ENCODE measurements around the gene CMYA5. TPM values are rescaled to one million over a fixed set of nuclear protein-coding genes. Genes with fewer than 3 reads are reported as not detected.
A peak's percentile ranks its signal among the peaks of the same experiment; 100 is the strongest.

The CMYA5 gene
- total and polyA plus RNA-seq, 7 donors: 0.46 to 21.0 (median 5.2) TPM

GRCh38 chr5:79845448-79846197, 156.0 kb downstream of the CMYA5 start:
- 74 to 80% methylated on average over 7 of the region's 7 CpGs for WGBS, 2 donors
- no peak for TF ChIP-seq EP300 (IDR thresholded peaks at IDR 0.05)
- peak in 3 of 4 donors; percentile 33 to 53 (median 49) for TF ChIP-seq POLR2AphosphoS5 (IDR thresholded peaks at IDR 0.05)
- Histone ChIP-seq H3K27me3 (no peaks in the 10 kb centered on the region), H3K27ac (peak overlapping the region in 2 of 4 donors; percentile 32 to 35), H3K4me3 (no peak overlapping the region), H3K36me3 (no peaks in the 10 kb centered on the region), H3K9me3 (no peaks in the 10 kb centered on the region), H3K4me1 (peaks cover 0 to 14% (median 12%) of the 10 kb centered on the region in 4 donors)
- no peak for DNase-seq
- intact Hi-C loops (cut with DNase I): no loop called here

GRCh38 chr5:79846198-79846521, 156.5 kb downstream of the CMYA5 start:
- intact Hi-C loops (cut with DNase I): no loop called here
- WGBS, 2 donors: 77 to 83% methylated on average over 3 of the region's 3 CpGs

GRCh38 chr5:79847561-79847960, 157.9 kb downstream of the CMYA5 start:
- TF ChIP-seq POLR2AphosphoS5 (IDR thresholded peaks at IDR 0.05): no peak
- no peak for TF ChIP-seq POLR2A (IDR thresholded peaks at IDR 0.05)
- no peak for TF ChIP-seq EP300 (IDR thresholded peaks at IDR 0.05)
- TF ChIP-seq CTCF (IDR thresholded peaks at IDR 0.05): no peak
- H3K36me3 ChIP-seq: no peaks in the 10 kb centered on the region

More at GRCh38 chr5:79846198-79846521, 156.5 kb downstream of the CMYA5 start:
- peak overlapping the region in 2 of 4 donors; percentile 32 to 35 for H3K27ac ChIP-seq
- DNase-seq: no peak
- no peaks in the 10 kb centered on the region for H3K9me3 ChIP-seq
- no peaks in the 10 kb centered on the region for H3K27me3 ChIP-seq
- H3K4me3 ChIP-seq: no peak overlapping the region
- no peak for TF ChIP-seq POLR2A (IDR thresholded peaks at IDR 0.05)
- no peak for TF ChIP-seq EP300 (IDR thresholded peaks at IDR 0.05)
- TF ChIP-seq POLR2AphosphoS5 (IDR thresholded peaks at IDR 0.05): no peak
- no peak for TF ChIP-seq CTCF (IDR thresholded peaks at IDR 0.05)
- no peaks in the 10 kb centered on the region for H3K36me3 ChIP-seq
- peaks cover 0 to 20% (median 16%) of the 10 kb centered on the region in 4 donors for H3K4me1 ChIP-seq

GRCh38 chr5:79849061-79849460, 159.4 kb downstream of the CMYA5 start:
- WGBS, 2 donors: 95 to 96% methylated on average over 16 of the region's 16 CpGs
- H3K9me3 ChIP-seq: no peaks in the 10 kb centered on the region
- peaks cover 0 to 20% (median 16%) of the 10 kb centered on the region in 4 donors for H3K4me1 ChIP-seq

More at GRCh38 chr5:79847561-79847960, 157.9 kb downstream of the CMYA5 start:
- H3K4me3 ChIP-seq: no peak overlapping the region
- no peak for DNase-seq
- H3K27me3 ChIP-seq: no peaks in the 10 kb centered on the region
- no peaks in the 10 kb centered on the region for H3K9me3 ChIP-seq
- intact Hi-C loops (cut with DNase I): no loop called here
- no peak overlapping the region for H3K27ac ChIP-seq
- WGBS, 2 donors: 81 to 91% methylated on average over 8 of the region's 8 CpGs
- H3K4me1 ChIP-seq: peaks cover 0 to 20% (median 16%) of the 10 kb centered on the region in 4 donors

More at GRCh38 chr5:79849061-79849460, 159.4 kb downstream of the CMYA5 start:
- intact Hi-C loops (cut with DNase I): no loop called here
- TF ChIP-seq CTCF (IDR thresholded peaks at IDR 0.05): no peak
- TF ChIP-seq POLR2AphosphoS5 (IDR thresholded peaks at IDR 0.05): no peak
- TF ChIP-seq EP300 (IDR thresholded peaks at IDR 0.05): no peak
- no peak for TF ChIP-seq POLR2A (IDR thresholded peaks at IDR 0.05)
- no peak overlapping the region for H3K4me3 ChIP-seq
- H3K27ac ChIP-seq: no peak overlapping the region
- H3K27me3 ChIP-seq: no peaks in the 10 kb centered on the region
- H3K36me3 ChIP-seq: no peaks in the 10 kb centered on the region
- no peak for DNase-seq

Small RNA genes within 50 kb of the gene (small RNA-seq; reads per million reads assigned to genes)
- 0 reads per million in 3 donors for gene AC008496.1

Other genes with a start within 250 kb of the CMYA5 start
- 10 to 100 TPM in 3 of 4 donors, 1 to 10 TPM in 1; 8.3 to 31.0 (median 12.0) TPM for gene HOMER1, start 175.7 kb upstream of the CMYA5 start, total RNA-seq
- gene HOMER1, start 175.7 kb upstream of the CMYA5 start, polyA plus RNA-seq: 1 to 10 TPM in 1 of 3 donors, under 1 TPM in 2; 0.23 to 1.2 (median 0.69) TPM
- gene TENT2, start 77.4 kb upstream of the CMYA5 start, total RNA-seq: 10 to 100 TPM; 38.0 to 77.0 (median 62.1) TPM
- 10 to 100 TPM; 13.6 to 22.7 (median 19.2) TPM for gene TENT2, start 77.4 kb upstream of the CMYA5 start, polyA plus RNA-seq